ENCODE data around the gene ASPHD2. TPM values are rescaled to one million over a fixed set of nuclear protein-coding genes. Genes with fewer than 3 reads are reported as not detected.

ASPHD2 gene
- total RNA-seq, 1 experiment from 2014 or later, result 1.8 TPM

Other genes with a start within 250 kb of the ASPHD2 start
- 14.4 and 19.8 TPM in 2 replicates for gene HPS4, start 54.5 kb downstream of the ASPHD2 start, total RNA-seq (2014; rRNA removed; shearing (Covaris generic))
- 19.2 and 22.0 TPM in 2 replicates for gene SRRD, start 54.6 kb downstream of the ASPHD2 start, total RNA-seq (2014; rRNA removed; shearing (Covaris generic))
- 13.8 and 15.4 TPM in 2 replicates for gene TFIP11, start 83.2 kb downstream of the ASPHD2 start, total RNA-seq (2014; rRNA removed; shearing (Covaris generic))
- gene TPST2, start 160.9 kb downstream of the ASPHD2 start, total RNA-seq (2014; rRNA removed; shearing (Covaris generic)), result 13.8 and 14.2 TPM in 2 replicates
- gene CRYBB1, start 188.8 kb downstream of the ASPHD2 start, total RNA-seq (2014; rRNA removed; shearing (Covaris generic)), result not detected in 2 replicates
- gene CRYBA4, start 192.7 kb downstream of the ASPHD2 start, total RNA-seq (2014; rRNA removed; shearing (Covaris generic)), result not detected in 2 replicates
- under 0.01 TPM in 1 of 2 replicates, not detected in the other for gene MIAT, start 228.3 kb downstream of the ASPHD2 start, total RNA-seq (2014; rRNA removed; shearing (Covaris generic))

All from H4 (cell line).